Brain microvascular endothelial cell (primary cell): ENCODE data around the gene KIF17.

Experiments
- DNase-seq: peaks from one replicate; pipeline ENCODE4 v3.0.0-alpha.2; 2020
- H3K27ac ChIP-seq: fragments of 250-450 bp; sonication (Bioruptor Pico); 2 replicates; pipeline ENCODE4 v1.5.1; 2020; ENCODE audit warnings: mild to moderate bottlenecking, moderate library complexity
- H3K27me3 ChIP-seq: fragments of 250-450 bp; sonication (Bioruptor Pico); replicated peaks from 2 replicates; pipeline ENCODE4 v1.5.1; 2020; ENCODE audit warnings: mild to moderate bottlenecking
- H3K36me3 ChIP-seq: fragments of 250-450 bp; sonication (Bioruptor Pico); replicated peaks from 2 replicates; pipeline ENCODE4 v1.5.1; 2020; ENCODE audit warnings: mild to moderate bottlenecking
- H3K4me3 ChIP-seq: 2 replicates; pipeline ENCODE4 v1.5.1; 2011; ENCODE audit warnings: low read depth, mild to moderate bottlenecking, control low read depth, low read length, moderate library complexity
- CTCF ChIP-seq: IDR thresholded peaks from 2 replicates; pipeline ENCODE4 v1.5.1; 2011; ENCODE audit warnings: low read depth, mild to moderate bottlenecking, moderate library complexity, low read length, control low read depth, inconsistent platforms; ENCODE audit errors: missing control alignments
- in situ Hi-C: cut with HindIII; loops from 2 replicates; pipeline ENCODE4 v1.10.0; 2017; ENCODE audit warnings: low sequenced_read_pairs, low pct_ligation_motif_present

The KIF17 gene

GRCh38 chr1:20691872-20692271, 25.9 kb downstream of the KIF17 start:
- H3K27me3 ChIP-seq, result no peaks in the 10 kb centered on the region
- no peaks in the 10 kb centered on the region for H3K36me3 ChIP-seq
- H3K27ac ChIP-seq, result no peak overlapping the region
- H3K4me3 ChIP-seq, result no peak overlapping the region
- no peak for DNase-seq
- in situ Hi-C loops, result no loop called here
- TF ChIP-seq CTCF, result no peak

- no peaks in the 10 kb centered on the region for H3K36me3 ChIP-seq
- H3K4me3 ChIP-seq, result no peak overlapping the region
- no peak for TF ChIP-seq CTCF
- DNase-seq, result no peak
- H3K27me3 ChIP-seq, result no peaks in the 10 kb centered on the region
- in situ Hi-C loops, result no loop called here
- H3K27ac ChIP-seq, result no peak overlapping the region
Measured at GRCh38 chr1:20689645-20690056, 28.2 kb downstream of the KIF17 start.

GRCh38 chr1:20686883-20687725, 30.7 kb downstream of the KIF17 start:
- no peak for DNase-seq
- in situ Hi-C loops, result no loop called here
- no peaks in the 10 kb centered on the region for H3K27me3 ChIP-seq
- H3K27ac ChIP-seq, result no peak overlapping the region
- H3K36me3 ChIP-seq, result no peaks in the 10 kb centered on the region
- no peak overlapping the region for H3K4me3 ChIP-seq
- TF ChIP-seq CTCF, result no peak

GRCh38 chr1:20685741-20686140, 32.1 kb downstream of the KIF17 start:
- no peaks in the 10 kb centered on the region for H3K27me3 ChIP-seq
- no peak for DNase-seq
- H3K4me3 ChIP-seq, result no peak overlapping the region
- no peak overlapping the region for H3K27ac ChIP-seq
- H3K36me3 ChIP-seq, result no peaks in the 10 kb centered on the region
- in situ Hi-C loops, result no loop called here
- no peak for TF ChIP-seq CTCF

GRCh38 chr1:20685099-20685662, 32.6 kb downstream of the KIF17 start:
- no peak overlapping the region for H3K4me3 ChIP-seq
- H3K27me3 ChIP-seq, result no peaks in the 10 kb centered on the region
- DNase-seq, result no peak
- no peak overlapping the region for H3K27ac ChIP-seq
- in situ Hi-C loops, result no loop called here
- no peaks in the 10 kb centered on the region for H3K36me3 ChIP-seq
- TF ChIP-seq CTCF, result no peak
